Activated effector memory CD4-positive, alpha-beta T cell treated with anti-CD3 and anti-CD28 coated beads, Interleukin-2, amount 50 U/mL, for 16 hours (primary cell): ENCODE measurements around the gene CLEC4M.
A peak's percentile ranks its signal among the peaks of the same experiment; 100 is the strongest.
"Not testable (repeated sequence)": the region's sequence is repeated elsewhere in the genome, so short reads cannot be mapped to it uniquely, and the experiment has no call there.

Source experiments
- DNase-seq: peaks from one replicate; pipeline ENCODE4 v3.0.0-alpha.2; 2020

Gene CLEC4M

GRCh38 chr19:7778081-7778480 lies 15.0 kb downstream of the CLEC4M start:
- no peak for DNase-seq

- no peak for DNase-seq
Observed at GRCh38 chr19:7779631-7780486, 16.8 kb downstream of the CLEC4M start.

GRCh38 chr19:7781157-7781556 lies 18.1 kb downstream of the CLEC4M start:
- no peak for DNase-seq

GRCh38 chr19:7783991-7784423 lies 21.0 kb downstream of the CLEC4M start:
- DNase-seq = no peak

- DNase-seq = no peak
Observed at GRCh38 chr19:7784856-7785255, 21.8 kb downstream of the CLEC4M start.

GRCh38 chr19:7787141-7787540 lies 24.1 kb downstream of the CLEC4M start:
- DNase-seq = no peak

DNA sequence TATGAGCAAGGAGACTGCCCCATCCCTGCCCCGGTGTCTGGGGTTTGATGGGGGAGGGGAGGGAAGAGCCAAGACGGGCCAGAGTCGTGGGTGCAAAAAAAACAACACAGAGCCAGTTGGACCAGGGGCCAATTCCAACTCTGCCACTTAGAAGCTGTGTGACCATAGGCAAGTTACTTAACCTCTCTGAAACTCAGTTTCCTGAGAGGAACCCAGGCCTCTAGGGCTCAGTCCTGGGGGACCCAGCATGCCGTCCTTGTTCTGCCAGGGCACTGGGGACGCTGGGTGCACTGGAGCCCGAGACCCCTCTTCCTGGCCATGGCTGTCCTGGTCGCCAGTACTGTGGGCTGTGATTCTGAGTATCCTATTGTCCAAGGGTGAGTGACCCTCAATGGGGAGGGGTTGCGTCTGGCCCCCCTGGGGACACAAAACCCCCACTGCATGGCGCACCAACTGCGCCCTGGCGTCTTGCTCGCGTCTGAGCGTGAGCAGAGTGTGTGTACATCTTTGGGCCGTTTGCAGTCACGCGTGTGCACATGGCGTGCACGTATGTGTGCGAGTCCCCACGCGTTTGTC lies 24.6 kb downstream of the CLEC4M start:
- no peak for DNase-seq

DNA sequence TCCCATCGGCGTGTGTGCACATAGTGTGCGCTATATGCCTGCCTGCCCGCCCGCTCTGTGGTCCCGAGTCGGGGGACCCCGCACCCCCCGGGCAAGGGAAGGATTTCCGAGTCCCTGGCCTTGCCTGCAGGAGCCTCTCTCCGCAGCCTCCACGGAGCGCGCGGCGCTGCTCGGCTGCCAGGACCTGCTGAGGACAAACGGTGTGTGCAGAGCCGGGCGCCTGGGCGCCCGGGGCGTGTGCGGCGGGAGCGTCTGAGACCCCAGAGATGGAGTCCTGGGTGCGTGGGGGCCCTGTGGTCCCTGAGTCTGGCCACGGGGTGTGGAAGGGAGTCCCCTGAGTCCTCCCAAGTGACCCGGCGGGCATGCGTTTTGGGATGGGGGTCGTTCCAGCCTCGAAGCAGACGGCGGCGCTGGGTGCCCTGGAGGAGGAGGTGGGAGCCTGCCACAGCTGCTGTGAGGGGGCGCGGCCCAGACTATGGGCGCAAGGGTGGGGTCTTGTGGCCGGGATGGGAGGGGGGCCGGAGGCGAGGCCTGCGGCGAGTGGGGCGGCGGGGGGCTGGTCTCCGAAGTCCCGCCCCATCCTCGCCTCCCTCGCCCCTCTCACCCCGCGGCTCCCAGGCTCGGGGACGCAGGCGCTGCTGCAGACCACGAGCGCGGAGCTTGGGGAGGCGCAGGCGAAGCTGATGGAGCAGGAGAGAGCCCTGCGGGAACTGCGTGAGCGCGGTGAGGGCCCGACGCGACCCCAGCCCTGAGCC lies 25.3 kb downstream of the CLEC4M start:
- no peak for DNase-seq

DNA sequence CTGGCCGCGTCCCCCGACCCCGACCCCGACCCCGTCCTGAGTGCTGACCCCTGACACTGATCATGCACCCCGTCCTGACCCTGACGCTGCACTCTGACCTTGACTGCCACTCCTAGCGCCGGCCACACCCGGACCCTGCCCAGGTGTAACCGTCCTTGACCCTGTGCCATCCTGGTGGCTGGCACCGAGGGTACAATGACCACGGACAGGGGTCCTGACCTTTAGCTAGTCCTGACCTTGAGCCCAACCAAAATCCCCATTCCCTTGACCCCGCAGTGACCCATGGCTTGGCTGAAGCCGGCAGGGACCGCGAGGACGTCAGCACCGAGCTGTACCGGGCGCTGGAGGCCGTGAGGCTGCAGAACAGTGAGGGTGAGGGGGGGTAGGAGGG lies 25.9 kb downstream of the CLEC4M start:
- DNase-seq = no peak

- peak; percentile 71 for DNase-seq
Observed at GRCh38 chr19:7789447-7789846, 26.4 kb downstream of the CLEC4M start.

DNA sequence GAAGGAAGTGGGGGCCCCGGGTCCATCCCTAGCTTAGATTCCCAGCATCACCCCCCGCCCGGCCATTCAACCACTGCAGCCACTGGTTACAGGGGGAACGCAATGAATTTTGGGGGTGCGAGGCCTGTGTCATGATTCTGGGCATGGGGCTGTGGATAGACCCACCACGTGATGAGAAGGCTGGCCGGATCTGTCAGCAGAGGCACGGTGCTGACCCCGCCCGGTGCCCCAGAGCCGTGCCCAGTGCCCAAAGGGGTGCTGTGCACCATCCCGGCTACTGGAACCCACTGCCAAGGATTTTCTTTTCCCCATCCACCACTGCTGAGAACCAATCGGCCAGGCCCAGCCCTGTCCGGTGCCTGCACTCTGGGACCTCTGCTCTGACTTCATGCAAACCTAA lies 27.4 kb downstream of the CLEC4M start:
- DNase-seq = no peak

DNA sequence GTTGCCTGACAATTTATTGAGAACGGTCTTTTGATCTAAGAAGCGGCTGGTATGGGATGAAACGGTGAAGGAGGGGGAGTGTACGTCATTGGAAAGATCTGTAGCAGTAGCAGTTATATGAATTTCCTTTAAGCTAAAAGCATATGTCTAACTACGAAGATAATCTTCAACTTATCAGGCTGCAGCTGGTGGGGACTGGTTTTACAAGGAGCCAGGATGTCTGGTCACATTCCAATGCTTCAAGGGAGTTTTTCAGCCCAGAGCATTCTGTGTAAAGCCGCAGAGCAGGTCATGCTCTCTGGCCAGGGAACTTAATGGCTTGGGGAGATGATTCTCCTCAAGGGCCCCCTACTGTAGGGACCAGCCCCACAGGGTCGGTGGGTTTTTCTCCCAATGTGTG lies 29.2 kb downstream of the CLEC4M start:
- DNase-seq = no peak

DNA sequence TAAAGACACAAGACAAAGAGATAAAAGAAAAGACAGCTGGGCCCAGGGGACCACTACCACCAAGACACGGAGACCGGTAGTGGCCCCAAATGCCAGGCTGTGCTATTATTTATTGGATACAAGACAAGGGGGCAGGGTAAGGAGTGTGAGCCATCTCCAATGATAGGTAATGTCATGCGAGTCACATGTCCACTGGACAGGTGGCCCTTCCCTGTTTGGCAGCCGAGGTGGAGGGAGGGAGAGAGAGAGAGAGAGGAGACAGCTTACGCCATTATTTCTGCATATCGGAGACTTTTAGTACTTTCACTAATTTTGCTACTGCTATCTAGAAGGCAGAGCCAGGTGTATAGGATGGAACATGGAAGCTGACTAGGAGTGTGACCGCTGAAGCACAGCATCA lies 29.7 kb downstream of the CLEC4M start:
- DNase-seq = not testable (repeated sequence)

DNA sequence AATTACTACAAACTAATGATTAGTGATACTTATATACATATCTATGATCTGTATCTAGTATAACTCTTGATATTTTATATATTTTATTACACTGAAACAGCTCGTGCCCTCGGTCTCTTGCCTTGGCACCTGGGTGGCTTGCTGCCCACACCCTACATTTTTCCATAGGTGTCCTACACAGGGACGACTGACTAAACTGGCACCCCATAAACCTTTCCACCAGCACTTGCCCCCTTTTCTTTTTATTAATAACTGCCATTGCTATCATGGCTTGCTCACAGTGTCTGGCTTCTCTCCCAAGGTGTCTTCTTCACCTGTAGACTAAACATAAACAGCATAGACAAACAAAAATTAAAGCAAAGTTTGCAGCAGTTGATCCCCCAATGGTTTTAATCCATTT lies 30.4 kb downstream of the CLEC4M start:
- DNase-seq = no peak

DNA sequence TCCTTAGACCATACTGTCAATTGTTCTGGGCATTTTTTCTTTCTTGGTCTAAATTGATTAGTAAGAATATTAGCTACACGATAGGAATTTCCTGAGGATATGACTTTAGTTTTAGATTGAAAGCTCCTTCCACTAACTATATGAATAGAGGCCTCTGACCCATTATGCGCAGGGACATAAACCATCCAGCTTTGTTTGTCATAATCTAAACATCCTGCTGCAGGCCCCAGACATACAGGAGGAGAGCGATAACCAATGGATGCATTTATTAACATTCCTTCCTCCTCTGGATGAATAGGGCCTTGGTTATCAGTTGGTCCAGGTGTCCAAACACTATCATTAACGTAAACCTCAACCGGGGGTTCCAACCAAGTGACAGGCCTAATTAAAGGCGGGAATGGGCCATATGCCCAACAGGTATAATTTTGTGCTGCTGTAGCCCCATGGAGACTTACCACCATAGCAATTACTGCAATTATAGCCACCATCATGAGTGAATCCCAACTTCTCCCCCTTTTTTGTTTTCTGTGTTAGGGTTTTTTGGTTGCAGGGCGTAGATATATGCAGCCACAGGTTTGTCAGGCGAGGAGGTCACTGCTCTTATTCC lies 32.6 kb downstream of the CLEC4M start:
- no peak for DNase-seq

- DNase-seq = peak; percentile 83
Observed at GRCh38 chr19:7799640-7800355, 36.8 kb downstream of the CLEC4M start.

GRCh38 chr19:7801020-7801570 lies 38.1 kb downstream of the CLEC4M start:
- no peak for DNase-seq

- no peak for DNase-seq
Observed at GRCh38 chr19:7806234-7806633, 43.2 kb downstream of the CLEC4M start.

DNA sequence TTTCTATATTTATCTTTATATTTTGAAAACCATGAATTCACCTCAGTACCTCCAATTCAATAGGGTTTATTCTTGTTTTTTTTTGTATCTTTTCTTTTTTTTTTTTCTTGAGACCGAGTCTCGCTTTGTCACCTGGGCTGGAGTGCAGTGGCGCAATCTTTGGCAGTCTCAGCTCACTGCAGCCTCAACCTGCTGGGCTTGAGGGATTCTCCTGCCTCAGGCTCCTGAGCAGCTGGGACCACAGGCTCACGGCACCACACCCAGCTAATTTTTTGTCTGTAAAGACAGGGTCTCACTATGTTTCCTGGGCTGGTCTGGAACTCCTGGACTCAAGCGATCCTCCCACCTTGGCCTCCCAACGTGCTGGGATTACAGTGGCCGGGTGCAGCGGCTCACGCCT lies 43.8 kb downstream of the CLEC4M start:
- no peak for DNase-seq

- DNase-seq = no peak
Observed at GRCh38 chr19:7808108-7808507, 45.1 kb downstream of the CLEC4M start.

GRCh38 chr19:7811989-7812388 lies 48.9 kb downstream of the CLEC4M start:
- no peak for DNase-seq

- DNase-seq = no peak
Observed at GRCh38 chr19:7815325-7815724, 52.3 kb downstream of the CLEC4M start.
